Activated CD4-positive, CD25-positive, alpha-beta regulatory T cell (primary cell): ENCODE measurements around the gene OGT.
"Not testable (repeated sequence)": the region's sequence is repeated elsewhere in the genome, so short reads cannot be mapped to it uniquely, and the experiment has no call there.

Experiments
- DNase-seq, 4 experiments: peaks; one replicate each; lab custom pipeline; 2025; lab: John Stamatoyannopoulos, UW

OGT gene

GRCh38 chrX:71532753-71533425, at the start of gene OGT:
OGT (plus strand) TSS chrX:71533104; CDS start chrX:71533300, 196 bp downstream.
- peak; percentile 71 to 85 (median 78) for DNase-seq

GRCh38 chrX:71487814-71488213, 45.1 kb upstream of the OGT start:
- DNase-seq = no peak

GRCh38 chrX:71489540-71489939, 43.4 kb upstream of the OGT start:
- no peak for DNase-seq

GRCh38 chrX:71492231-71493065, 40.5 kb upstream of the OGT start:
- peak in 3 of 4 experiments; percentile 2 to 8 (median 7) for DNase-seq

- DNase-seq = no peak
Observed at GRCh38 chrX:71493111-71493613, 39.7 kb upstream of the OGT start.

- DNase-seq = not testable (repeated sequence)
Observed at GRCh38 chrX:71495979-71496378, 36.9 kb upstream of the OGT start.

- DNase-seq = no peak
Observed at GRCh38 chrX:71496476-71496875, 36.4 kb upstream of the OGT start.

- not testable (repeated sequence) for DNase-seq
Observed at GRCh38 chrX:71502080-71502479, 30.8 kb upstream of the OGT start.

GRCh38 chrX:71504346-71504745, 28.6 kb upstream of the OGT start:
- DNase-seq = no peak

GRCh38 chrX:71509289-71509688, 23.6 kb upstream of the OGT start:
- DNase-seq = no peak

GRCh38 chrX:71510161-71510560, 22.7 kb upstream of the OGT start:
- DNase-seq = no peak

- not testable (repeated sequence) for DNase-seq
Observed at GRCh38 chrX:71513731-71514130, 19.2 kb upstream of the OGT start.

GRCh38 chrX:71514367-71515037, 18.4 kb upstream of the OGT start:
- no peak for DNase-seq

GRCh38 chrX:71515038-71515396, 17.9 kb upstream of the OGT start:
- DNase-seq = no peak

- no peak for DNase-seq
Observed at GRCh38 chrX:71525316-71525715, 7.6 kb upstream of the OGT start.

GRCh38 chrX:71532078-71532752, 689 bp upstream of the OGT start:
- peak in 3 of 4 experiments; percentile 1 to 11 (median 9) for DNase-seq

- DNase-seq = peak in 1 of 4 experiments; percentile 2
Observed at GRCh38 chrX:71533516-71533850, 579 bp downstream of the OGT start.

- DNase-seq = peak; percentile 1 to 23 (median 8)
Observed at GRCh38 chrX:71533851-71534561, 1.1 kb downstream of the OGT start.

- no peak for DNase-seq
Observed at GRCh38 chrX:71534773-71535544, 2.1 kb downstream of the OGT start.

- no peak for DNase-seq
Observed at GRCh38 chrX:71536285-71536684, 3.4 kb downstream of the OGT start.

GRCh38 chrX:71537743-71538142, 4.8 kb downstream of the OGT start:
- no peak for DNase-seq
